GM15510 (cell line): ENCODE data around the gene FCHO1.
A peak's percentile ranks its signal among the peaks of the same experiment; 100 is the strongest.

Experiments
- POLR2A ChIP-seq: IDR thresholded peaks from 3 replicates; pipeline ENCODE4 v1.6.1; 2011; ENCODE audit warnings: borderline replicate concordance; ENCODE audit not compliant: insufficient read length; ENCODE audit errors: extremely low read depth

FCHO1 gene

DNA sequence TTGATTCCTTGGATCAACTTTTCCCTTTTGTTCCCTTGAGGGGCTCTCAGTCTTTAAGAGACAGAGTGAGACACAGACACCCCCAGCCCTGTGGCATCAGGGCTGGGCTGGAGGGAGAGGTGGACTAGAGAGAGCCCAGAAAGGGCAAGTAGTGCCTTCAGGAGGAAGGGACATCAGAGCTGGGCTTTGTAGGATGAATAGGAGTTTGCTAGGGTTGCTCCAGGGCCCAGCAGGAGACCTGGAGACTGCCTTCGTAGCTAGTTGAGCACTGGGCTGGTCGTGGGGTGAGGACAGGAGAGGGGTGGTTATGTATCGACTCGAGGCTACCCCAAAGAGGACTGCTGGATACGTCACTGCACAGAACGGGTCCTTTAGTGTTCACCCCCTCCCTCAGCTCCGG is 26.6 kb upstream of the FCHO1 start:
- no peak for TF ChIP-seq POLR2A

DNA sequence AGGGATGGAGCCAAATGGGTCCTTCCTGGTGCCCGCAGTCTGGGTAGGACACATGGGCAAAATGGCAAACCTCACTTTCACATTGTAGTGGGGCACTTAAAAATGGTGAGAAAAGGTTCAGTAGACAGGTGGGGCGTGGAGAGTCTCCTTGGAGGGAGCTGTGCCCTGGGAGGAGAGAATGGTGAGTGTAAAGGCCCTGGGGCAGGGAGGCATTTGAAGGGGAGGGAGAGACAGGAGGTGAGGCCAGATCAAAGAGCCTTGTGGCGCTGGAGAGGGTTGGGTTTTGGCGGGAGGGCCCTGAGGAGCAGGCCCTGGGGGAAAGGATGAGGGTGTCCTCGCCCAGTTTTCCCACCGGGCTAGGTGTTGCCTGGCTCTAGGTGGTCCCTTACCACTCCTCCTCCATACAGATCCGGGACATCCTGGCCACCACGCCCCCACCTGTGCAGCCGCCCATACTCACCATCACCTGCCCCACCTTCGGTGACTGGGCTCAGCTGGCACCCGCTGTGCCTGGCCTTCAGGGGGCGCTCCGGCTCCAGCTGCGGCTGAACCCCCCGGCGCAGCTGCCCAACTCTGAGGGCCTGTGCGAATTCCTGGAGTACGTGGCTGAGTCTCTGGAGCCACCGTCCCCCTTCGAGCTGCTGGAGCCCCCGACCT is 25.7 kb upstream of the FCHO1 start:
- TF ChIP-seq POLR2A: no peak

DNA sequence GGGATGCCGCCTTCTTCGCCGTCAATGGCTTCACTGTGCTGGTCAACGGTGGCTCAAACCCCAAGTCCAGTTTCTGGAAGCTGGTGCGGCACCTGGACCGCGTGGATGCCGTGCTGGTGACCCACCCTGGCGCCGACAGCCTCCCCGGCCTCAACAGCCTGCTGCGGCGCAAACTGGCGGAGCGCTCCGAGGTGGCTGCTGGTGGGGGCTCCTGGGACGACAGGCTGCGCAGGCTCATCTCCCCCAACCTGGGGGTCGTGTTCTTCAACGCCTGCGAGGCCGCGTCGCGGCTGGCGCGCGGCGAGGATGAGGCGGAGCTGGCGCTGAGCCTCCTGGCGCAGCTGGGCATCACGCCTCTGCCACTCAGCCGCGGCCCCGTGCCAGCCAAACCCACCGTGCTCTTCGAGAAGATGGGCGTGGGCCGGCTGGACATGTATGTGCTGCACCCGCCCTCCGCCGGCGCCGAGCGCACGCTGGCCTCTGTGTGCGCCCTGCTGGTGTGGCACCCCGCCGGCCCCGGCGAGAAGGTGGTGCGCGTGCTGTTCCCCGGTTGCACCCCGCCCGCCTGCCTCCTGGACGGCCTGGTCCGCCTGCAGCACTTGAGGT is 25.0 kb upstream of the FCHO1 start:
- TF ChIP-seq POLR2A: no peak

DNA sequence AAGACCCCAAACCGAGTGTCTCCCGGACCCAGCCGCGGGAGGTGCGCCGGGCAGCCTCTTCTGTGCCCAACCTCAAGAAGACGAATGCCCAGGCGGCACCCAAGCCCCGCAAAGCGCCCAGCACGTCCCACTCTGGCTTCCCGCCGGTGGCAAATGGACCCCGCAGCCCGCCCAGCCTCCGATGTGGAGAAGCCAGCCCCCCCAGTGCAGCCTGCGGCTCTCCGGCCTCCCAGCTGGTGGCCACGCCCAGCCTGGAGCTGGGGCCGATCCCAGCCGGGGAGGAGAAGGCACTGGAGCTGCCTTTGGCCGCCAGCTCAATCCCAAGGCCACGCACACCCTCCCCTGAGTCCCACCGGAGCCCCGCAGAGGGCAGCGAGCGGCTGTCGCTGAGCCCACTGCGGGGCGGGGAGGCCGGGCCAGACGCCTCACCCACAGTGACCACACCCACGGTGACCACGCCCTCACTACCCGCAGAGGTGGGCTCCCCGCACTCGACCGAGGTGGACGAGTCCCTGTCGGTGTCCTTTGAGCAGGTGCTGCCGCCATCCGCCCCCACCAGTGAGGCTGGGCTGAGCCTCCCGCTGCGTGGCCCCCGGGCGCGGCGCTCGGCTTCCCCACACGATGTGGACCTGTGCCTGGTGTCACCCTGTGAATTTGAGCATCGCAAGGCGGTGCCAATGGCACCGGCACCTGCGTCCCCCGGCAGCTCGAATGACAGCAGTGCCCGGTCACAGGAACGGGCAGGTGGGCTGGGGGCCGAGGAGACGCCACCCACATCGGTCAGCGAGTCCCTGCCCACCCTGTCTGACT is 24.1 kb upstream of the FCHO1 start:
- TF ChIP-seq POLR2A: no peak

DNA sequence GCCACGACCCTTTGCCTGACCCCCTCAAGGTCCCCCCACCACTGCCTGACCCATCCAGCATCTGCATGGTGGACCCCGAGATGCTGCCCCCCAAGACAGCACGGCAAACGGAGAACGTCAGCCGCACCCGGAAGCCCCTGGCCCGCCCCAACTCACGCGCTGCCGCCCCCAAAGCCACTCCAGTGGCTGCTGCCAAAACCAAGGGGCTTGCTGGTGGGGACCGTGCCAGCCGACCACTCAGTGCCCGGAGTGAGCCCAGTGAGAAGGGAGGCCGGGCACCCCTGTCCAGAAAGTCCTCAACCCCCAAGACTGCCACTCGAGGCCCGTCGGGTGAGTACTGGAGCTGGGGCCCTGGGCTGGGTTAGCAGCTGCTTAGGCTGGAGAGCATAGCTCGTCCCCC is 23.4 kb upstream of the FCHO1 start:
- no peak for TF ChIP-seq POLR2A

DNA sequence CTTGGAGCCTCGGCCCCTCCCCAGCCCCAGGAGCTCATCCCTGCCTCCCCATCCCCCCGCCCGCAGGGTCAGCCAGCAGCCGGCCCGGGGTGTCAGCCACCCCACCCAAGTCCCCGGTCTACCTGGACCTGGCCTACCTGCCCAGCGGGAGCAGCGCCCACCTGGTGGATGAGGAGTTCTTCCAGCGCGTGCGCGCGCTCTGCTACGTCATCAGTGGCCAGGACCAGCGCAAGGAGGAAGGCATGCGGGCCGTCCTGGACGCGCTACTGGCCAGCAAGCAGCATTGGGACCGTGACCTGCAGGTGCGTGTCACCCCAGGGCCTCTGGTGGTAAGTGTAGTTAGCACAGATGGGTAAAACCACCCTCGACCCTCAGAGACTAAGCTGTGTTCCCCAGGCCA is 18.1 kb upstream of the FCHO1 start:
- TF ChIP-seq POLR2A: no peak

DNA sequence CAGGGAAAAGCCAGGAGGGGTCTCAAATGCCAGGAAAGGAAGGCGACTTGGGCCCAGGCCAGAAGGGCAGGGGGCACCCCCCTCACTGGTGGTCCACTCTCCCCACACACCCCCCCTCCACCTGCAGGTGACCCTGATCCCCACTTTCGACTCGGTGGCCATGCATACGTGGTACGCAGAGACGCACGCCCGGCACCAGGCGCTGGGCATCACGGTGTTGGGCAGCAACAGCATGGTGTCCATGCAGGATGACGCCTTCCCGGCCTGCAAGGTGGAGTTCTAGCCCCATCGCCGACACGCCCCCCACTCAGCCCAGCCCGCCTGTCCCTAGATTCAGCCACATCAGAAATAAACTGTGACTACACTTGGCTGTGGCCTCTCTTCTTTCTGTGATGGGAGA is 17.1 kb upstream of the FCHO1 start:
- TF ChIP-seq POLR2A: no peak

DNA sequence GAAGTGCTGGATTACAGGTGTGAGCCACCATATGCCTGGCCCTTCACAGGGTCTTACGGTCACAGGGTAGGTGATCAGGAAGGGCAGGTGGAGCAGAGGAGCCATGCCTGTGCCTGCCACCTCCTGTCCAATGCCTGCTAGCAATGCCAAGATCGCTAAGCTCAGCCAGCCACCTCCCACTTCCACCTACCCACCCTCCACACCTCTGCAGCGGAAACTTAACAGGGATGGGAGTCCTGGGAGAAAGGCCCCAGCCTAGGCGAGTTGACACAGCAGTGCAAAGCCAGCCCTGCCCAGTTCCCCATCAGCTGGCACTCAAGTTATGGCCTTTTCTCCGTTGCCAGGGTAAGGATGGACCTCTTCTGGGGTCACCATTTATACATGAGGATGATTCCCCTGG is 15.9 kb upstream of the FCHO1 start:
- no peak for TF ChIP-seq POLR2A

DNA sequence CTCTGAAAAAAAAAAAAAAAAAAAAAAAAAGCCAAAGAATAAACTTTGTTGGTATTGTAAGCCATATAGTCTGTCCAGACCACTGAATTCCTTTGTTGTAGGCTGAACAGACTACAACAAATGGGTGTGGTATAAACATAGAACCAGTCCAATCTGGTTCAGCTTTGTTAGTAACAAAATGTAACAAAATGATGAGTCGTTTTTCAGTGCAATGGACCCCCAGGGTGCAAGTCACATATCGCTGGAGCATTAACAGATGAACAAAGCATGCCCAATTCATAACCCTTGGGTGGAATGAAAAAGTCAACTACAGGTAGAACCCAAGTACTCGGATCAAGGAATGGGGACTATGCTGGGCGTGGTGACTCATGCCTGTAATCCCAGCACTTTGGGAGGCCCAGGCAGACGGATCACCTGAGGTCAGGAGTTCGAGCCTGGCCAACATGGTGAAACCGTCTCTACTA is 13.6 kb upstream of the FCHO1 start:
- no peak for TF ChIP-seq POLR2A

DNA sequence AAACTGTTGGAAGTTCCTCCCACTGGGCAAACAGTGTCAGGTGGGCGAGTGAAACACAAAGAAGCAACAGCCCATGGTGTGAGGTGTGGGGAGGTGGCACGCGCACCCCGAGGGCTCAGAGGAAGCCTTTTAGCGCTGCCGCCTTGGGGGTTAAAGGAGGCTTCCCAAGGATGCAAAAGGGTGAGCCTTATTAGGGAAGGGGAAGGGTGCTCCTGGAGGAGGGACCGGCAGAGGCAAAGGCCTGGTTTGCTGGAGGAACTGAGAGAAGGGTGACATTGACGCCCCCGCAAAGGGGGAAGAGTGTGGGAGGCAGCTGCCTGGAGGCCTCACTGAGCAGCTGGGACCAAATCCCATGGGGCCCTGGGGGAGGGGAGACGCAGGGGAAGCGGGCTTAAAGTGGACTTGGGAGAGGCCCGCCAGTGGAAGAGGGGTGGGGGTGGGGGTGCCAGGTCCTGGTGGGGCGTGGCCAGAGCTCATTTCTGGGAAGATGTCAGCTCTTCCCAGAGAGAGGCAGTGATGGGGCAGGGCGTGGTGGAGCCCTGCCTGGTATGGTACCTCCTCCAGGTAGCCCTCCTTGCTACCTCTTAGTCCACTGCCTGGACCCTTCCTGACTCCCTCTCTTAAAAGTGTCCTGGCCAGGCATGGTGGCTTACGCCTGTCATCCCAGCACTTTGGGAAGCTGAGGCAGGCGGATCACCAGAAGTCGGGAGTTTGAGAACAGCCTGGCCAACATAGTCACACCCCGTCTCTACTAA is 12.0 kb upstream of the FCHO1 start:
- no peak for TF ChIP-seq POLR2A

DNA sequence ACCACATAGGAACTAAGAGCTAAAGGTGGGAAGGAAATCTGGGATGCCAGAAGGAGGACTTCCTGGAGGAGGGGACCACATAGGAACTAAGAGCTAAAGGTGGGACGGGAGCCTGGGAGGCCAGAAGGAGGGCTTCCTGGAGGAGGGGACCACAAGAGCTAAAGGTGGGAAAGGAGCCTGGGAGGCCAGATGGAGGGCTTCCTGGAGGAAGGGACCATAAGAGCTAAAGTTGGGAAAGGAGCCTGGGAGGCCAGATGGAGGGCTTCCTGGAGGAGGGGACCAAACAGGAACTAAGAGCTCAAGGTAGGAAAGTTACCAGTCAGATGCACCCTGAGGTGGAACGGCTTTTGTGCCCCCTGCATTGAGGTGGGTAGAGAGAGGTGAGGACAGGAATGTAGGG is 9.8 kb upstream of the FCHO1 start:
- no peak for TF ChIP-seq POLR2A

DNA sequence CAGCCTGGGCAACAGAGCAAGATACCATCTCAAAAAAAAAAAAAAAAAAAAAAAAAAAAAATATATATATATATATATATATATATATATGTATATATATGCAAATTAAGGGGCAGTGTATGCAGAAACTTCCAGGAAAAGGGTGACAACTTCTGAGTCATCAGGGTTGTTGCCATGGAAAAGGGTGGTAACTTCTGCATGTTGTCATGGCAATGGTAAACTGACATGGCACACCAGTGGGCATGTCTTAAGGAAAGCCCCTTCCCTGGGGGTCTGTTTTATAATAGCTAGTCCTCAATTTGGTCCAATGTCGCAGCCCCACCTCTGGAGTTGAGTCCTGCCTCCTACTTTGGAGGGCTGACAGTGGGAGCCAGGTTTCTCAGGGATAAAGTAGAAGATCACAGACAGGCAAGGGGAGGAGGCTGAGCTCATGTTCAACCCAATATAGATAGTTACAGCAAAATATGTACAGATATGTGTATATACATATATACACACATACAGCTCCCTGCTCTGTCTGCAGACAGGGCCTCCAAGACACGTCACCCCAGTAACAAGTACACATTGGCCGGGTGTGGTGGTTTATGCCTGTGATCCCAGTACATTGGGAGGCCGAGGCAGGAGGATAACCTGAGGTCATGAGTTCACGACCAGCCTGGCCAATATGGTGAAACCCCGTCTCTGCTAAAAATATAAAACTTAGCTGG is 7.2 kb upstream of the FCHO1 start:
- no peak for TF ChIP-seq POLR2A

DNA sequence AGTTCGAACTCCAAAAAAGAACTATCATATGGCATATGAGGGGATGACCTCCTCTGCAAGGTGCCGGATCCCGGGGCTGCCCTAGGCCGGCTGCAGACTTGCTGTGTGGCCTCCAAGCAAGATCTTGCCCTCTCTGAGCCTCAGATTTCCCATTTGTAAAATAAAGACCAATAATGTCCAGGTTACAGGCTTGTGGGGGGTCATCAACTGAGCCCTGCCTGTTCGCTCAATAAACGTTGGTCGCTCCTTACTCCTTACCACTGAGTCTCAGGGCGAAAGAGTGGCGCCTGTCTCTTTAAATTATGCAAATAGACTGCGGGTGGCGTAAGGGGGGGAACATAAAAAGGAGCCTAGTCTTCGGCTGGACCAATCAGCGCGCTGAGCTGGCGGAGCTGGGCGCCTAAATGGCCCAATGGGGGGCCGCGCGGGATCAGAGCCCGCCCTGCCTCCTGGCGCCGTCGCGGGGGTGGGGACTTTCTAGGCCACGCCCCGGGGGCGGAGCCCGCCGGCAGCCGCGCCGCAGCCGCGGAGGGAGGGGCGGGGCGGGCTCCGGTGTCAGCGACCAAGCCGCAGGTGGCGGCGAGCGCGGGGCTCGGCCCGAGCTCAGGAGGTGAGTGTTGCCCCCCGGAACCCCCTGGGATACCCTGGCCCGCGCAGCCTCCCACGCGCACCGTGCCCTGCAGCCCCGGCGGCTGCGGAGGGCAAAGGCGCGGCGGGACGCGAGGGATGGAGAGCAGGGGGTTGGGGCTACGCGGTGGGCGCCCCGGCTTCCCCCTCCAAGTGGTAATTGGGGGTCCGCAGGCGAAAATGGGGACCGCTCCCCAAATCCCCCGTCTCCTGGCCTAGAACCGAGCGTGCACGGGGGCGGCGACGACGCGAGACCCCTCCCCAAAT is 3.8 kb upstream of the FCHO1 start:
- TF ChIP-seq POLR2A: peak; percentile 51
